ENCODE data around the gene LRRC75B. TPM values are rescaled to one million over a fixed set of nuclear protein-coding genes. Genes with fewer than 3 reads are reported as not detected.

Gene LRRC75B
- total RNA-seq, 1 experiment from 2014 or later = 3.6 TPM

Other genes starting within 250 kb of the LRRC75B start
- gene ADORA2A, start 165.5 kb downstream of the LRRC75B start, total RNA-seq (2014; rRNA removed; shearing (Covaris generic); ENCODE audit: low replicate concordance) = 65.9 and 86.7 TPM in 2 replicates
- 0.19 and 1.3 TPM in 2 replicates for gene UPB1, start 97.7 kb downstream of the LRRC75B start, total RNA-seq (2014; rRNA removed; shearing (Covaris generic); ENCODE audit: low replicate concordance)
- 116 and 144 TPM in 2 replicates for gene GUCD1, start 37.9 kb downstream of the LRRC75B start, total RNA-seq (2014; rRNA removed; shearing (Covaris generic); ENCODE audit: low replicate concordance)
- gene SNRPD3, start 37.1 kb downstream of the LRRC75B start, total RNA-seq (2014; rRNA removed; shearing (Covaris generic); ENCODE audit: low replicate concordance) = 217 and 263 TPM in 2 replicates
- 28.6 and 36.4 TPM in 2 replicates for gene GGT1, start 10.1 kb upstream of the LRRC75B start, total RNA-seq (2014; rRNA removed; shearing (Covaris generic); ENCODE audit: low replicate concordance)
- gene PIWIL3, start 181.6 kb upstream of the LRRC75B start, total RNA-seq (2014; rRNA removed; shearing (Covaris generic); ENCODE audit: low replicate concordance) = not detected in 2 replicates
- not detected in 2 replicates for gene SGSM1, start 213.1 kb upstream of the LRRC75B start, total RNA-seq (2014; rRNA removed; shearing (Covaris generic); ENCODE audit: low replicate concordance)

Measured in Karpas-422 (cell line).